GM23338 (cell line): ENCODE data around the gene CYBRD1. TPM values are rescaled to one million over a fixed set of nuclear protein-coding genes. Genes with fewer than 3 reads are reported as not detected.

Source experiments
- ATAC-seq: fragments of 200-7000 bp; cut with Tn5 transposase; 3 replicates; pipeline ENCODE4 v1.9.1; 2020
- DNase-seq: peaks from one replicate; pipeline ENCODE4 v3.0.0-alpha.2; 2015; ENCODE audit warnings: low spot score
- H2AFZ ChIP-seq: fragments of 200-600 bp; sonication (generic); 2 replicates; pipeline ENCODE4 v1.8.0; 2016; ENCODE audit warnings: antibody characterized with exemption, mild to moderate bottlenecking, moderate library complexity
- H3F3A ChIP-seq: fragments of 200-600 bp; sonication (generic); replicated peaks from 2 replicates; pipeline ENCODE4 v1.8.0; 2017; ENCODE audit warnings: antibody characterized with exemption, mixed run types, low read depth
- H3K27ac ChIP-seq: fragments of 200-600 bp; sonication (generic); 2 replicates; pipeline ENCODE4 v1.6.1; 2016; ENCODE audit warnings: low read depth
- H3K27me3 ChIP-seq: fragments of 200-600 bp; sonication (generic); 2 replicates; pipeline ENCODE4 v1.8.0; 2016; ENCODE audit warnings: mild to moderate bottlenecking, mixed run types, moderate library complexity; ENCODE audit not compliant: insufficient read depth
- H3K36me3 ChIP-seq: fragments of 200-600 bp; sonication (generic); 2 replicates; pipeline ENCODE4 v1.8.0; 2016; ENCODE audit warnings: mild to moderate bottlenecking; ENCODE audit not compliant: insufficient read depth
- H3K4me1 ChIP-seq: fragments of 200-600 bp; sonication (generic); 2 replicates; pipeline ENCODE4 v1.8.0; 2016; ENCODE audit warnings: mild to moderate bottlenecking, moderate library complexity; ENCODE audit not compliant: insufficient read depth
- H3K4me2 ChIP-seq: fragments of 200-600 bp; sonication (generic); 2 replicates; pipeline ENCODE4 v1.7.1; 2017; ENCODE audit warnings: mixed run types
- H3K4me3 ChIP-seq: fragments of 200-600 bp; sonication (generic); 2 replicates; pipeline ENCODE4 v1.6.1; 2016; ENCODE audit warnings: mixed run types
- H3K79me2 ChIP-seq: fragments of 200-600 bp; sonication (generic); replicated peaks from 2 replicates; pipeline ENCODE4 v1.8.0; 2017; ENCODE audit warnings: mild to moderate bottlenecking; ENCODE audit not compliant: insufficient read depth
- H3K9me2 ChIP-seq: fragments of 200-600 bp; sonication (generic); 2 replicates; pipeline ENCODE4 v1.8.0; 2017; ENCODE audit not compliant: insufficient read depth
- H4K20me1 ChIP-seq: fragments of 200-600 bp; sonication (generic); replicated peaks from 2 replicates; pipeline ENCODE4 v1.8.0; 2017; ENCODE audit warnings: mild to moderate bottlenecking; ENCODE audit not compliant: insufficient read depth
- H3K27ac Mint-ChIP-seq: 2 replicates; pipeline ENCODE4 v1.8.0; 2020; ENCODE audit warnings: inconsistent platforms, mild to moderate bottlenecking, moderate library complexity, mixed read lengths
- H3K27me3 Mint-ChIP-seq: 3 replicates; pipeline ENCODE4 v1.8.0; 2022; ENCODE audit warnings: low read depth, mild to moderate bottlenecking, moderate library complexity, mixed read lengths, inconsistent platforms; ENCODE audit not compliant: insufficient read depth, poor library complexity
- H3K36me3 Mint-ChIP-seq: 3 replicates; pipeline ENCODE4 v1.8.0; 2021; ENCODE audit warnings: low read depth, mild to moderate bottlenecking, inconsistent platforms, moderate library complexity, mixed read lengths
- H3K4me1 Mint-ChIP-seq: 3 replicates; pipeline ENCODE4 v1.8.0; 2020; ENCODE audit warnings: mild to moderate bottlenecking, inconsistent platforms, mixed read lengths
- H3K4me3 Mint-ChIP-seq: 3 replicates; pipeline ENCODE4 v1.8.0; 2021; ENCODE audit warnings: moderate library complexity, mild to moderate bottlenecking, inconsistent platforms, mixed read lengths
- H3K9me3 Mint-ChIP-seq: 3 replicates; pipeline ENCODE4 v1.8.0; 2020; ENCODE audit warnings: moderate library complexity, mild to moderate bottlenecking, inconsistent platforms, mixed read lengths
- CREB1 ChIP-seq: fragments of 250-450 bp; sonication (Bioruptor Pico); IDR thresholded peaks from 2 replicates; pipeline ENCODE4 v1.5.0; 2020; ENCODE audit warnings: low read depth, mild to moderate bottlenecking, moderate library complexity
- EZH2 ChIP-seq: fragments of 200-600 bp; sonication (generic); IDR thresholded peaks from one replicate; pipeline ENCODE4 v1.8.0; 2017; ENCODE audit warnings: antibody characterized with exemption, mild to moderate bottlenecking, low read depth; ENCODE audit not compliant: unreplicated experiment
- JUNB ChIP-seq: IDR thresholded peaks from one replicate; pipeline ENCODE4 v1.6.1; 2016; ENCODE audit warnings: antibody characterized with exemption; ENCODE audit not compliant: unreplicated experiment
- NANOG ChIP-seq: IDR thresholded peaks from 2 replicates; pipeline ENCODE4 v1.6.1; 2016; ENCODE audit warnings: antibody characterized with exemption, borderline replicate concordance
- POLR2AphosphoS5 ChIP-seq: IDR thresholded peaks from 2 replicates; pipeline ENCODE4 v1.6.1; 2016; ENCODE audit warnings: antibody characterized with exemption, low read depth
- ZNF114 ChIP-seq: fragments of 250-450 bp; sonication (Bioruptor Pico); IDR thresholded peaks from 2 replicates; pipeline ENCODE4 v1.5.0; 2020; ENCODE audit warnings: mild to moderate bottlenecking, moderate library complexity
- polyA plus RNA-seq: library from polyadenylated mRNA; unstranded; fragments of >200 nt; fragmentation: Nextera tagmentation; extraction: Ambion mirVana; gene quantifications from 2 replicates; pipeline ENCODE4 v1.2.1, GENCODE V29; 2016
- total RNA-seq: library from RNA; depleted of rRNA; stranded (reverse); fragments of >200 nt; shearing (Covaris generic); gene quantifications from 2 replicates; pipeline ENCODE4 v1.2.3, GENCODE V29; 2014
- TF ChIP-seq, protein P1 (sequence below), 2 experiments: fragments of 200-600 bp in 1 of 2; sonication (generic) in 1 of 2; conservative IDR thresholded peaks; 2 replicates each; pipeline versions ENCODE4 v1.5.1 to v1.6.1; 2016 to 2017; ENCODE audit warnings: antibody characterized with exemption in 2 of 2, low read depth in 2 of 2, mild to moderate bottlenecking in 2 of 2, moderate library complexity in 1 of 2
- TF ChIP-seq, protein P2 (sequence below): IDR thresholded peaks from one replicate; pipeline ENCODE4 v1.6.1; 2018; ENCODE audit warnings: antibody characterized with exemption; ENCODE audit not compliant: unreplicated experiment
- TF ChIP-seq, protein P3 (sequence below): IDR thresholded peaks from 2 replicates; pipeline ENCODE4 v1.6.1; 2016; ENCODE audit warnings: antibody characterized with exemption

The CYBRD1 gene
- total and polyA plus RNA-seq, 2 experiments from 2014 or later = 3.4 to 5.3 TPM

DNA sequence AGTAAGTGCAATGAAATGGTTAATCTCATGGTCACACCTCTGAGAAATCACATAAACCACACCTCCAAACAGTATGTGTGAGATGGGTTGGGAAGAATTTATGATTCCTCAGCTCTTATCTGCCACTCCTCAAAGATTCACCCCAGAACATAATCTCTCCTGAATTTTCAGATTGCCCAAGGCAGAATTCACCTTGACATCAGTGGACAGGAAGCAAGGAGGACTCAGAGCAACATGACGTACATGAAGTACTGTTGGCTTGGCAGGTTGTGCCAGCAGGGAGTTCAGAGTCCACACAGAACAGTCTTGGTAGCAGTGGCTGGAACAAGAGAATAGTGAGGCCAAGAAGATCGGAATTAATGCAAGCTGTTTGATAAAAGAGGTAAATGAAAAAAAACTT, 31.7 kb upstream of the CYBRD1 start (continued):
- TF ChIP-seq, protein P1, sequence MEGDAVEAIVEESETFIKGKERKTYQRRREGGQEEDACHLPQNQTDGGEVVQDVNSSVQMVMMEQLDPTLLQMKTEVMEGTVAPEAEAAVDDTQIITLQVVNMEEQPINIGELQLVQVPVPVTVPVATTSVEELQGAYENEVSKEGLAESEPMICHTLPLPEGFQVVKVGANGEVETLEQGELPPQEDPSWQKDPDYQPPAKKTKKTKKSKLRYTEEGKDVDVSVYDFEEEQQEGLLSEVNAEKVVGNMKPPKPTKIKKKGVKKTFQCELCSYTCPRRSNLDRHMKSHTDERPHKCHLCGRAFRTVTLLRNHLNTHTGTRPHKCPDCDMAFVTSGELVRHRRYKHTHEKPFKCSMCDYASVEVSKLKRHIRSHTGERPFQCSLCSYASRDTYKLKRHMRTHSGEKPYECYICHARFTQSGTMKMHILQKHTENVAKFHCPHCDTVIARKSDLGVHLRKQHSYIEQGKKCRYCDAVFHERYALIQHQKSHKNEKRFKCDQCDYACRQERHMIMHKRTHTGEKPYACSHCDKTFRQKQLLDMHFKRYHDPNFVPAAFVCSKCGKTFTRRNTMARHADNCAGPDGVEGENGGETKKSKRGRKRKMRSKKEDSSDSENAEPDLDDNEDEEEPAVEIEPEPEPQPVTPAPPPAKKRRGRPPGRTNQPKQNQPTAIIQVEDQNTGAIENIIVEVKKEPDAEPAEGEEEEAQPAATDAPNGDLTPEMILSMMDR (conservative IDR thresholded peaks at IDR 0.05; ENCODE audit: low read depth in 2 of 2) = no peak
- TF ChIP-seq, protein P2, sequence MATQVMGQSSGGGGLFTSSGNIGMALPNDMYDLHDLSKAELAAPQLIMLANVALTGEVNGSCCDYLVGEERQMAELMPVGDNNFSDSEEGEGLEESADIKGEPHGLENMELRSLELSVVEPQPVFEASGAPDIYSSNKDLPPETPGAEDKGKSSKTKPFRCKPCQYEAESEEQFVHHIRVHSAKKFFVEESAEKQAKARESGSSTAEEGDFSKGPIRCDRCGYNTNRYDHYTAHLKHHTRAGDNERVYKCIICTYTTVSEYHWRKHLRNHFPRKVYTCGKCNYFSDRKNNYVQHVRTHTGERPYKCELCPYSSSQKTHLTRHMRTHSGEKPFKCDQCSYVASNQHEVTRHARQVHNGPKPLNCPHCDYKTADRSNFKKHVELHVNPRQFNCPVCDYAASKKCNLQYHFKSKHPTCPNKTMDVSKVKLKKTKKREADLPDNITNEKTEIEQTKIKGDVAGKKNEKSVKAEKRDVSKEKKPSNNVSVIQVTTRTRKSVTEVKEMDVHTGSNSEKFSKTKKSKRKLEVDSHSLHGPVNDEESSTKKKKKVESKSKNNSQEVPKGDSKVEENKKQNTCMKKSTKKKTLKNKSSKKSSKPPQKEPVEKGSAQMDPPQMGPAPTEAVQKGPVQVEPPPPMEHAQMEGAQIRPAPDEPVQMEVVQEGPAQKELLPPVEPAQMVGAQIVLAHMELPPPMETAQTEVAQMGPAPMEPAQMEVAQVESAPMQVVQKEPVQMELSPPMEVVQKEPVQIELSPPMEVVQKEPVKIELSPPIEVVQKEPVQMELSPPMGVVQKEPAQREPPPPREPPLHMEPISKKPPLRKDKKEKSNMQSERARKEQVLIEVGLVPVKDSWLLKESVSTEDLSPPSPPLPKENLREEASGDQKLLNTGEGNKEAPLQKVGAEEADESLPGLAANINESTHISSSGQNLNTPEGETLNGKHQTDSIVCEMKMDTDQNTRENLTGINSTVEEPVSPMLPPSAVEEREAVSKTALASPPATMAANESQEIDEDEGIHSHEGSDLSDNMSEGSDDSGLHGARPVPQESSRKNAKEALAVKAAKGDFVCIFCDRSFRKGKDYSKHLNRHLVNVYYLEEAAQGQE = no peak
- no peak for TF ChIP-seq ZNF114

DNA sequence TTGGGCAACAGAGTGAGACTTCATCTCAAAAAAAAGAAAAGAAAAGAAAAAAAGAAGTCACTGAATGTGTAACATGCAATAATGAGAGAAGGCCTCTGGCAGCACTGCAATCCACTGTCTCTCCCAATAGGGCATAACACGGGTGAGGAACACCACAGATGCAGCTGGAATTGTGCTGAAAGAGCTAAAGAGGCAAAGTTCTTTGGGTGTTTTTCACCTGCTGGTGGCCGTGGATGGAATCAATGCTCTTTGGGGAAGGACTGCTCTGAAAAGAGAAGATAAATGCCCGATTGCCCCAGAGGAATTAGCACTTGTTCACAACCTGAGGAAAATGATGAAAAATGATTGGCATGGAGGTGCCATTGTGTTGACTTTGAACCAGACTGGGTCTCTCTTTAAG, 31.0 kb upstream of the CYBRD1 start:
- peaks cover 3% of the 10 kb centered on the region for H3K27me3 Mint-ChIP-seq
- DNase-seq (no peak), ATAC-seq (peak; percentile 34)
- H3K27ac Mint-ChIP-seq = peak overlapping the region; percentile 19; the same call in 1 of the 2 replicates
- Histone ChIP-seq H3K4me3 (no peak overlapping the region), H2AFZ (no peak overlapping the region), H3K27ac (no peak overlapping the region), H3K9me2 (no peaks in the 10 kb centered on the region), H4K20me1 (no peaks in the 10 kb centered on the region), H3K4me2 (no peak overlapping the region), H3F3A (no peaks in the 10 kb centered on the region; the same call in 1 of the 2 replicates), H3K36me3 (no peaks in the 10 kb centered on the region), H3K4me1 (peaks cover 8% of the 10 kb centered on the region; the same call in 1 of the 2 replicates), H3K27me3 (no peaks in the 10 kb centered on the region), H3K79me2 (no peaks in the 10 kb centered on the region)
- H3K36me3 Mint-ChIP-seq = no peaks in the 10 kb centered on the region
- peaks cover 12% of the 10 kb centered on the region for H3K4me1 Mint-ChIP-seq
- H3K4me3 Mint-ChIP-seq = no peak overlapping the region
- H3K9me3 Mint-ChIP-seq = no peaks in the 10 kb centered on the region
- TF ChIP-seq POLR2AphosphoS5 (no peak), CREB1 (CRISPR knock-in tag) (no peak), EZH2 (no peak), NANOG (no peak), JUNB (no peak)
- TF ChIP-seq, protein P1 (conservative IDR thresholded peaks at IDR 0.05; ENCODE audit: low read depth in 2 of 2) = no peak
- TF ChIP-seq, protein P2 = no peak
- TF ChIP-seq, protein P3, sequence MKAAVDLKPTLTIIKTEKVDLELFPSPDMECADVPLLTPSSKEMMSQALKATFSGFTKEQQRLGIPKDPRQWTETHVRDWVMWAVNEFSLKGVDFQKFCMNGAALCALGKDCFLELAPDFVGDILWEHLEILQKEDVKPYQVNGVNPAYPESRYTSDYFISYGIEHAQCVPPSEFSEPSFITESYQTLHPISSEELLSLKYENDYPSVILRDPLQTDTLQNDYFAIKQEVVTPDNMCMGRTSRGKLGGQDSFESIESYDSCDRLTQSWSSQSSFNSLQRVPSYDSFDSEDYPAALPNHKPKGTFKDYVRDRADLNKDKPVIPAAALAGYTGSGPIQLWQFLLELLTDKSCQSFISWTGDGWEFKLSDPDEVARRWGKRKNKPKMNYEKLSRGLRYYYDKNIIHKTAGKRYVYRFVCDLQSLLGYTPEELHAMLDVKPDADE = no peak
